Endothelial cell of umbilical vein (primary cell): ENCODE results near the gene RAMP1.

Source experiments
- CTCF ChIP-seq, 2 donors: IDR thresholded peaks; 1 replicate in 1 of 2; 2 replicates in 1 of 2; pipeline ENCODE4 v1.5.1; 2011; ENCODE audit warnings: low read length in 2 of 2, mild to moderate bottlenecking in 2 of 2, moderate library complexity in 2 of 2, control low read depth in 1 of 2, inconsistent platforms in 1 of 2, low read depth in 1 of 2; ENCODE audit not compliant: insufficient read depth in 1 of 2; ENCODE audit errors: extremely low read depth in 1 of 2
- EZH2 ChIP-seq: IDR thresholded peaks from 2 replicates; pipeline ENCODE4 v1.6.1; 2012; ENCODE audit warnings: borderline replicate concordance, low read depth, mild to moderate bottlenecking, moderate library complexity, low read length, inconsistent platforms; ENCODE audit not compliant: severe bottlenecking
- FOS ChIP-seq: IDR thresholded peaks from 2 replicates; pipeline ENCODE4 v1.6.1; 2011; ENCODE audit warnings: mild to moderate bottlenecking, low read length, moderate library complexity, borderline replicate concordance; ENCODE audit not compliant: insufficient read depth
- GATA2 ChIP-seq: IDR thresholded peaks from 2 replicates; pipeline ENCODE4 v1.7.0; 2011; ENCODE audit warnings: low read depth, mild to moderate bottlenecking, moderate library complexity, mixed read lengths, low read length; ENCODE audit not compliant: insufficient read length, insufficient read depth
- JUN ChIP-seq: IDR thresholded peaks from 2 replicates; pipeline ENCODE4 v1.6.1; 2011; ENCODE audit warnings: borderline replicate concordance, low read depth; ENCODE audit not compliant: insufficient read length, insufficient read depth
- MAX ChIP-seq: IDR thresholded peaks from 2 replicates; pipeline ENCODE4 v1.6.1; 2011; ENCODE audit not compliant: insufficient read depth, insufficient read length
- MYC ChIP-seq: IDR thresholded peaks from one replicate; pipeline ENCODE4 v1.6.1; 2011; ENCODE audit warnings: mild to moderate bottlenecking, low read depth, low read length
- POLR2A ChIP-seq: IDR thresholded peaks from 2 replicates; pipeline ENCODE4 v1.6.1; 2012; ENCODE audit warnings: low read depth, mild to moderate bottlenecking, control low read depth, low read length
- POLR2AphosphoS5 ChIP-seq: IDR thresholded peaks from 2 replicates; pipeline ENCODE4 v1.6.1; 2012; ENCODE audit warnings: low read depth, mild to moderate bottlenecking, control low read depth, low read length, moderate library complexity; ENCODE audit not compliant: insufficient read depth

DNA sequence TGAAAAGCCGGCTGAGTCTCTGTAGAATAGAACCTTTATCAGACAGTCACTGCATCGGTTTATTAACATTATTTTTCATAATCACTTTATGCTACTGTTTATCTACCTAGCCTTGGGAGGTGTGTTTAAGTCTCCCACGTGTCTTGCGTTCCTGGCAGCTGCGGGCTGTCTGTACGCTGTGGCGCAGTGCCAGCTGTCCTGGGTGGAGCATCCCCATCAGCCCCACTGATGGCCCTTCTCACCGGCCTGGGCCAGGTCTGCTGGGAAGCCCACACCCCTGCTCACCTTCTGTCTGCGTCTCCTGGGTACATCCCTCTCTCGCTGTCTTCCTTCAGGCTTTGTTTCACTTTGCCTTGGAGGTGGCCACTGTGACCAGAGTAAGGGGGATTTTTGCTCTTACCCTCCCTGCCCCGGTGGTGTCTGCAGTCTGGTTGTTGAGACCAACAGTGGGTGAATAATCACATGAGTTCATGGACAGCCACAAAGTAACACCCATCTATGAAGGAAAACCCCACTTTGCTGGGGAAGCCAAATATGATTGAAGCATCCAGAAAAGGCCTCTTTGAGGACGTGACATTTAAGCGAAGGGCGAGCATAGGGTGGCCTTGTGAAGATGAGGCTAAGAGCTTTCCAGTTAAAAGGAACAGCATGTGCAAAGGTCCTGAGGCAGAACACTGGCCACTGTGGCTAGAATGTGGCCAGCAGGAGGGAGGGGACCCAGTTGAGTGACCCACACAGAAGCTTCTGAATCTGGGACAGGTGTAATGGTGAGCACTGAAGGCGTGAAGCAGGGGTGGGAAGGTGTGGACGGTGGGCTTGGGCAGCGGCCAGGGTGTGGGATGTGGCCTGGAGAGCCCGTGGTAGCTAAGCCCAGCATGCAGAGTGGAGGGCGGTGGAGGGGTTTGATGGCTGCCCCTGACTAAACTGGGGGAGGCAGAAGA, 41.7 kb downstream of the RAMP1 start:
- no peak for TF ChIP-seq CTCF (IDR thresholded peaks at IDR 0.05; ENCODE audit: extremely low read depth in 1 of 2, insufficient read depth in 1 of 2, low read depth in 1 of 2, low read length in 2 of 2)
- TF ChIP-seq POLR2A, result no peak
- TF ChIP-seq GATA2, result no peak
- no peak for TF ChIP-seq JUN
- no peak for TF ChIP-seq MAX
- no peak for TF ChIP-seq MYC
- TF ChIP-seq POLR2AphosphoS5, result no peak
- TF ChIP-seq EZH2, result no peak
- no peak for TF ChIP-seq FOS
